ENCODE measurements around the gene MEGF6.
"Not testable (repeated sequence)": the region's sequence is repeated elsewhere in the genome, so short reads cannot be mapped to it uniquely, and the experiment has no call there.

Gene MEGF6

GRCh38 chr1:3627515-3628253 is 16.4 kb upstream of the MEGF6 start:
- DNase-seq, result no peak
- TF ChIP-seq POLR2A (IDR thresholded peaks at IDR 0.05; ENCODE audit: low read length), result no peak
- no peak for TF ChIP-seq GATA1 (IDR thresholded peaks at IDR 0.05; ENCODE audit: low read depth, low read length)

DNA sequence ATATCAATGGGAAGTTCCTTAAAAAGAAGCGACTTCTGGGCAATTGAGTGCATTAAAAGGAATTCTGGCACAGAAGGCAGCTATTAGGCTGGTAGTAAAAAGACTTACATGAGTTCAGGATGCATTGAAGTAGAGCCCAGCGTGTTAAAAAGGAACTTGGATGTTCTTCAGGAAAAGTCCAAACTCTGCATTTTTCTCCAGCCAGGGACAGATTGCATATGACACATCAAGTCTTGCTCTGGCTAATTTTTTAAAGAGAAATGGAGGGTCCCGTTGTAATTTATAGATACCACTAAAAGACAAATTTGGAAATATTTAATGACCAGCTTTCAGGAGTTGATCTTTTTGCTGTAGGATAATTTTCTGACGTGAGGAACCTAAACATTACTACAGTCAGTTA is 14.7 kb upstream of the MEGF6 start:
- TF ChIP-seq POLR2A (IDR thresholded peaks at IDR 0.05; ENCODE audit: low read length), result no peak
- TF ChIP-seq GATA1 (IDR thresholded peaks at IDR 0.05; ENCODE audit: low read depth, low read length), result no peak
- DNase-seq, result no peak

DNA sequence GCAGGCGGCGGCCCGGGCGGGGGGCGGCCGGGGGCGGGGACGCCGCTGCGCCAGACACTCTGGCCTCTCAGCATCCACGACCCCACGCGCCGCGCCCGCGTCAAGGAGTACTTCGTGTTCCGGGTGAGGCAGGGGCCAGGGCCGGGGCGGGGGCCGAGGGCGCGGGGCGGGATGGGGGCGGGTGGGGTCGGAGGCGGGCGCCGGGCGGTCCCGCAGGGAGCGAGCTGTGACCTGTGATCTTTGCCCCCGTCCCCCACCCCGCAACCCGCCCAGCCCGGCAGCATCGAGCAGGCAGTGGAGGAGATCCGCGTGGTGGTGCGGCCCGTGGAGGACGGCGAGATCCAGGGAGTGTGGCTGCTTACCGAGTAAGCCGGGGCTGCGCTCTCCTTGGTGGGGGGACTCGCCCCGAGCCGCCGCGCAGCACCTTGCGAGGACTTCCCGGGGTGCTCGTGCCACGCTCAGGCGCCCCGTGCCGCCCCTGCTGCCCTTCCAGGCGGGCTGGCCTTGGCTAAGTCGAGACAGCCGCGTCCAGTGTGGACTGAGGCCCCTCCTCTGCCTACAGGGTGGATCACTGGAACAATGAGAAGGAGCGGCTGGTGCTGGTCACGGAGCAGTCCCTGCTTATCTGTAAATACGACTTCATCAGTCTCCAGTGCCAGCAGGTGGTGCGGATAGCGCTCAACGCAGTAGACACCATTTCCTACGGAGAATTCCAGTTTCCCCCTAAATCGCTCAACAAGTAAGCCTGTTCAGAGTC is 14.0 kb upstream of the MEGF6 start:
- no peak for TF ChIP-seq GATA1 (IDR thresholded peaks at IDR 0.05; ENCODE audit: low read depth, low read length)
- peak; percentile 34 for TF ChIP-seq POLR2A (IDR thresholded peaks at IDR 0.05; ENCODE audit: low read length)
- DNase-seq, result peak; percentile 88 to 94

GRCh38 chr1:3624200-3625136 is 13.2 kb upstream of the MEGF6 start, which contains the start of gene TPRG1L:
TSS of gene TPRG1L (plus strand) at chr1:3625015. CDS start at chr1:3625073, 58 bp downstream.
- TF ChIP-seq POLR2A (IDR thresholded peaks at IDR 0.05; ENCODE audit: low read length) (no peak), GATA1 (IDR thresholded peaks at IDR 0.05; ENCODE audit: low read depth, low read length) (no peak)
- DNase-seq, result peak; percentile 97 to 99

GRCh38 chr1:3623441-3624199 is 12.3 kb upstream of the MEGF6 start:
- DNase-seq, result no peak

GRCh38 chr1:3622102-3622501 is 10.8 kb upstream of the MEGF6 start:
- DNase-seq, result not testable (repeated sequence)

More at GRCh38 chr1:3623441-3624199, 12.3 kb upstream of the MEGF6 start:
- no peak for TF ChIP-seq POLR2A (IDR thresholded peaks at IDR 0.05; ENCODE audit: low read length)
- TF ChIP-seq GATA1 (IDR thresholded peaks at IDR 0.05; ENCODE audit: low read depth, low read length), result no peak

DNA sequence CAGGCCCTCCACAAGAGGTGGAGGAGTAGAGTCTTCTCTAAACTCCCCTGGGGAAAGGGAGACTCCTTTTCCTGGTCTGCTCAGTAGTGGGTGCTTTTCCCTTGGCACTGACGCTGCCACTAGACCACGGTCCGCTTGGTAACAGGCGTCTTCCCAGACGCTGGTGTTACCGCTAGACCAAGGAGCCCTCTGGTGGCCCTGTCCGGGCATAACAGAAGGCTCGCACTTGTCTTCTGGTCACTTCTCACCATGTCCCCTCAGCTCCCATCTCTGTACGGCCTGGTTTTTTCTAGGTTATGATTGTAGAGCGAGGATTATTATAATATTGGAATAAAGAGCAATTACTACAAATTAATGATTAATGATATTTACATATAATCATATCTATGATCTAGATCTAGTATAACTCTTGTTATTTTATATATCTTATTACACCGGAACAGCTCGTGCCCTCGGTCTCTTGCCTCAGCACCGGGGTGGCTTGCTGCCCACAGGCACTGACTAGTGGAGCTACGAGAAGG is 9.9 kb upstream of the MEGF6 start:
- DNase-seq, result peak; percentile 19 to 41

- DNase-seq, result no peak
- no peak for TF ChIP-seq POLR2A (IDR thresholded peaks at IDR 0.05; ENCODE audit: low read length)
- no peak for TF ChIP-seq GATA1 (IDR thresholded peaks at IDR 0.05; ENCODE audit: low read depth, low read length)
These were observed 9.4 kb upstream of the MEGF6 start for GRCh38 chr1:3620708-3621107.

GRCh38 chr1:3618881-3619671 is 7.8 kb upstream of the MEGF6 start:
- peak; percentile 83 to 88 for DNase-seq
- TF ChIP-seq GATA1 (IDR thresholded peaks at IDR 0.05; ENCODE audit: low read depth, low read length) (no peak), POLR2A (IDR thresholded peaks at IDR 0.05; ENCODE audit: low read length) (no peak)

DNA sequence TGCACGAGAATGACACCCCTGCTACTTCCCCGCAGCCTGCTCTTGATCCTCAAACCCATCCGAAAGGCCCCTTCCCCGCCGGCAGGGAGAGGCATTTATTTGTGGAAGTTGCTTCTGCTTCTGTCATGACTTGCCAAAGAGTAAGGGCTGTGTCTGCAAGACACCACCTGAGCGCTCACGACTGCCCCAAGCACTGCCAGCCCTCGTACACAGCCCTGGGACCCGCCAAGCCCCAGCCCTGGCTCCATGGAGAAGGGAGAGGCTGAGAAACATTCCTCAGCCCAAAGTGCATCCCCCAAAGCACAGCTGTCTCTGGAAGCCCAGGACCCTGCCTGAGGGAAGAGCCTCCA is 7.2 kb upstream of the MEGF6 start:
- no peak for DNase-seq
- no peak for TF ChIP-seq POLR2A (IDR thresholded peaks at IDR 0.05; ENCODE audit: low read length)

- TF ChIP-seq GATA1 (IDR thresholded peaks at IDR 0.05; ENCODE audit: low read depth, low read length) (no peak), POLR2A (IDR thresholded peaks at IDR 0.05; ENCODE audit: low read length) (no peak)
- no peak for DNase-seq
These were observed 6.6 kb upstream of the MEGF6 start for GRCh38 chr1:3617806-3618345.

GRCh38 chr1:3616861-3617260 is 5.6 kb upstream of the MEGF6 start:
- no peak for DNase-seq
- TF ChIP-seq POLR2A (IDR thresholded peaks at IDR 0.05; ENCODE audit: low read length) (no peak), GATA1 (IDR thresholded peaks at IDR 0.05; ENCODE audit: low read depth, low read length) (no peak)

All from erythroblast (primary cell).